ENCODE measurements around the gene SLF2. TPM values are rescaled to one million over a fixed set of nuclear protein-coding genes. Genes with fewer than 3 reads are reported as not detected.

SLF2 gene
- total RNA-seq, 1 donor from 2014 or later, result 22.2 TPM

GRCh38 chr10:100999742-101000126, 87.0 kb downstream of the SLF2 start, which contains the start of gene LZTS2:
TSS of gene LZTS2 (plus strand) at chr10:100999808. CDS start at chr10:101002539, 2,731 bp downstream.
- Histone ChIP-seq H3K27me3 (ENCODE audit: control insufficient read depth, insufficient read depth, low read length) (no peaks in the 10 kb centered on the region), H3K4me3 (ENCODE audit: low read depth, low read length) (peak within 1 kb of the TSS; percentile 90), H3K36me3 (ENCODE audit: control insufficient read depth, insufficient read depth, low read length) (peaks cover 2% of the 10 kb centered on the region)
- DNase-seq (ENCODE audit: low read depth), result no peak
- TF ChIP-seq CTCF (IDR thresholded peaks at IDR 0.05; ENCODE audit: insufficient read depth, low read length, poor library complexity, severe bottlenecking), result no peak

GRCh38 chr10:101000127-101000914, 87.6 kb downstream of the SLF2 start:
- Histone ChIP-seq H3K36me3 (ENCODE audit: control insufficient read depth, insufficient read depth, low read length) (peaks cover 2% of the 10 kb centered on the region), H3K27me3 (ENCODE audit: control insufficient read depth, insufficient read depth, low read length) (no peaks in the 10 kb centered on the region), H3K4me3 (ENCODE audit: low read depth, low read length) (peak overlapping the region; percentile 90)
- DNase-seq (ENCODE audit: low read depth), result no peak
- no peak for TF ChIP-seq CTCF (IDR thresholded peaks at IDR 0.05; ENCODE audit: insufficient read depth, low read length, poor library complexity, severe bottlenecking)

GRCh38 chr10:101000915-101001658, 88.3 kb downstream of the SLF2 start:
- DNase-seq (ENCODE audit: low read depth), result no peak
- no peak for TF ChIP-seq CTCF (IDR thresholded peaks at IDR 0.05; ENCODE audit: insufficient read depth, low read length, poor library complexity, severe bottlenecking)
- Histone ChIP-seq H3K36me3 (ENCODE audit: control insufficient read depth, insufficient read depth, low read length) (peaks cover 4% of the 10 kb centered on the region), H3K27me3 (ENCODE audit: control insufficient read depth, insufficient read depth, low read length) (no peaks in the 10 kb centered on the region), H3K4me3 (ENCODE audit: low read depth, low read length) (peak overlapping the region; percentile 90)

- Histone ChIP-seq H3K36me3 (ENCODE audit: control insufficient read depth, insufficient read depth, low read length) (peaks cover 5% of the 10 kb centered on the region), H3K4me3 (ENCODE audit: low read depth, low read length) (peak overlapping the region; percentile 26), H3K27me3 (ENCODE audit: control insufficient read depth, insufficient read depth, low read length) (no peaks in the 10 kb centered on the region)
- no peak for DNase-seq (ENCODE audit: low read depth)
- TF ChIP-seq CTCF (IDR thresholded peaks at IDR 0.05; ENCODE audit: insufficient read depth, low read length, poor library complexity, severe bottlenecking), result no peak
Measured at GRCh38 chr10:101001659-101002035, 88.9 kb downstream of the SLF2 start.

- no peak for TF ChIP-seq CTCF (IDR thresholded peaks at IDR 0.05; ENCODE audit: insufficient read depth, low read length, poor library complexity, severe bottlenecking)
- no peak overlapping the region for H3K4me3 ChIP-seq (ENCODE audit: low read depth, low read length)
- no peak for DNase-seq (ENCODE audit: low read depth)
- no peaks in the 10 kb centered on the region for H3K27me3 ChIP-seq (ENCODE audit: control insufficient read depth, insufficient read depth, low read length)
- H3K36me3 ChIP-seq (ENCODE audit: control insufficient read depth, insufficient read depth, low read length), result peaks cover 5% of the 10 kb centered on the region
Measured at GRCh38 chr10:101002456-101002855, 89.7 kb downstream of the SLF2 start.

Data from kidney epithelial cell (primary cell).